NCI-H2029 (cell line): ENCODE measurements around the gene ELAVL1.

Experiments
- DNase-seq: peaks from one replicate; lab custom pipeline; 2025; lab: John Stamatoyannopoulos, UW

The ELAVL1 gene

DNA sequence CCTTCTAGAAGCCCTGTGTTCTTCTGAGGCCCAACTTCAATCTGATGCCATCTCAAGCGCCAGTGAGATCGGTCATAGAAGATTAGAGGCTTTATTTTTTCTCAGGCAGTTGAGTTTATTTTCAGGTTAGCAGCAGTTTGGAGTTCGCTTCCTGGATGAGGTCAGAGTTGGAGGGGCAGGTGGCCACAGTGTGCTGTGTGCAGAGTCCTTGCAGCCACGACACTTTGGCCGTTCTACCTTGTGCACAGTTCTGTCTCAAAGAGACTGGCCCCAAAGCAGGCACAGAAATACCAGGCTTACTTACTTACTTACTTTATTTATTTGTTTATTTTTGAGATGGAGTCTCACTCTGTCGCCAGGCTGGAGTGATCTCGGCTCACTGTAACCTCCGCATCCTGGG, 15.9 kb upstream of the ELAVL1 start:
- no peak for DNase-seq

DNA sequence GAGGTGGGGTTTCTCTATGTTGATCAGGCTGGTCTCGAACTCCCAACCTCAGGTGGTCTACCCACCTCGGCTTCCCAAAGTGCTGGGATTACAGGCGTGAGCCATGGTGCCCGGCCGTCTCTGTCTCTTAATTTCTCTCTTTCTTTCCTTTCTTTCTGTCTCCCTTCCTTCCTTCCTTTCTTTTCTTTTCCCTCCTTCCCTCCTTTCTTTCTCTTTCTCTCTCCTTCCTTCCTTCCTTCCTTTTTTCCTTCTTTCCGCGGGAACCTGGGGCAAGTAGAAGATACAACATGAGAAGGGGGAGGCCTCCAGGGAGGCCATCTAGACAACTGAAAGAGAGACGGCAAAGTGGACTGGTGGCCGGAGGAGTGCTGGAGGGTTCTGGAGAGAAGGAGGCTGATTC, 15.2 kb upstream of the ELAVL1 start:
- DNase-seq: no peak

DNA sequence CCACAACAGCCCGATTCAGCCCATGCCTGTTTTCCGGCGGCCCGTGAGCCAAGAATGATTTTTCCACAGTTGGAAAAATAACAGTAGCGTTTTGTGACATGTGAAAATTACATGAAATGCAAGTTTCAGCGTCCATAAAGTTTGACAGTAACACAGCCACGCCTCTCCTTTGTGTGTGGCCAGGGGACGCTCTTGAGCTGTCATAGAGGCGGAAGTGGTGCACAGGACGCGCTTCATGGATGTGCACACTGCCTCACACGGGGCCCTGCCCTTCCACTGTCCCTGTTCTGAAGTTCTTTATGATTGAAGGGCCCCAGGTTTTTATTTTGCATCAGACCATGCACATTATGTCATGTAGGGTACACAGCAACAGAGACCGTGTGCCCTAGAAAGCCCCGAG, 12.4 kb upstream of the ELAVL1 start:
- no peak for DNase-seq

DNA sequence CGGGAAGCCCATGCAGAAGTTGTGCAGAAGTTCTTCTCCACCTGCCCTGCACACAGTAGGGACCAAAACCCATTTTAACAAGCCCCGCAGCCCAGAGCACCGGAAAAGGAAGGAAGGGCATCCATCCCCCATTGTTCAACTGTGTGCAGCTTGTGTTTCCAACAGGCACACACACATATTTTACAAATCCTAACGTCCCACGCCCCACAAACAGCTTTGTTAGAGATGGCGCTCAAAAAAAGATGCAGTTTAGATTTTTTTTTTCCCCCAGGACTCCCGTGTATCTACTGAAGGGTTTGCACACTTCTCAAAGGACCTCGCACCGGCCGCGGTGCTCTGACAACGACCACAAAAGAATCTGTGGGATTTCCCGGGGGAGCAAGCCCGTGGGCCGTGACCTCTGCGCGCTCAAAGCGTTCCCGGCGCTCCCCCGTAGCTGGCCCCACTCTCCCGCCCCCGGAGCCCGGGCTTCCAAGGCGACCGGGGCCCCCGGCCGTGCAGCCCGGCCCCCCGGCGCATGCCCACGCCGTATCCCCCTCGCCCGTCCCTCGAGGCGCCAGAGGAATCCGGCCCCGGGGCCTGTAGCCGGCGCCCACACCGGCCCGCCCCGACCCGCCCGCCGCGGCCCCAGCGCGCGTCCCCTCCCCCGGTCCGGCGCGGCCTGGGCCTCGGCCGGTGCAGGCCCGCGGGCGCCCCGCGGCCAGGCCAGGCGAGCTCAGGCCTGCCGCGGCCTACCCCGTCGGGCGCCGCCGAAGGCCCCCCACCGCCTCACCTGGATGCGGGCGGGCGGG, 523 bp downstream of the ELAVL1 start:
- DNase-seq: no peak

DNA sequence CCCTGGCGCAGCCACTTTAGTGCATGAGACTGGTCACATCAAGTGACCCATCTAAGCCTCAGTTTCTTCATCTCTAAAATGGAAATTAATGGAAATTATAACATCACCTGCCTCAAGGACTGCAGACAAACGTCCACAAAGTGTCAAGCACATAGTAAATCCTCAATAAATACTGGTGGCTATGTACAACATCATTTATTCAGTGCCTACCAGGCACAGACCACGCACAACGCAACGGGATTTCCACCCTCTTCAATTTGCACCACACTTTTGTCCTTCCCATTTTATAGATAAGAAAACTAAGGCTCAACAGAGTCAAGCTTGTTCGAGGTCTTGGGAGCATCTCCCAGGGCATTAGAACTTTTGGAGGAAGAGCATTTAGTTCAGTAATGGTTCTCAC, 1.4 kb downstream of the ELAVL1 start:
- DNase-seq: no peak

DNA sequence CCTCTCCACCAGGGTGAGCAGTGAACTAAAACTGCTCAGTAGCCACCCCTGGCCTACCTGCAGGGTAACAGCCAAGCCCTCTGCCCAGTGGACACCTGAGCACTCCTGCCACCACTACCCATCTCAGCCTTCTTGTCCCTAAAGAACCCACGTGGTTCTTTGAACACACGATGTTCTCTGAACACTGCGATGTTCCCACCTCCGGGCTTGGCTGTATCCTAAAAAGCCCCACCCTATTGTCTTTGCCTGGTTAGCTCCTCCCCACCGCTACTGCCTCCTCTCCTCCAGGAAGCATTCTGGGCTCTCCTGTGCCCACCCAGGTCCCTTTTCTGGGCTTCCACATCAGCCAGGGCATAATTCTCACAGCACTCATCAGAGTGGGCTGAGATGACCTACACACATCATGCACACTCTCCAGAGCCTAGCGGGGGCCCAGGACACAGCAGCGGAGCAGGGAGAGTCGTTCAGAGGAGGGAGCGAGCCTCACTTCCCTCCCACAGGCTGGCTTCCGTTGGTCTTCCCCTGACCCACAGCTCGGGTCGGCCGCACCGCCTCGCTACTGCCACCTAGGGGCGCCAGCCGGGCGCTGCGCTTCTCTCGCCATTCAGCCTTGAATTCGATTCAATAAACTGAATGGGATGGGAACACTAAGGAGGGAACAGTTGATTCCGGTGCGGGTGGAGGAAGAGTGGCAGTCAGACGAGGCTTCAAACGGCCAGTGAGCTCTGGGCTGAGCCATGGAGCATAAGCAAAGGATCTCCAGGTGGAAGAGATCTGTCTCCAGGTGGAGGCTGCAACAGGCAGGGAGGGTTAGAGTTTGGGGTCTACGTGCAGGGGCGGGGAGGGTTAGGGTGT, 3.2 kb downstream of the ELAVL1 start:
- DNase-seq: peak; percentile 63

DNA sequence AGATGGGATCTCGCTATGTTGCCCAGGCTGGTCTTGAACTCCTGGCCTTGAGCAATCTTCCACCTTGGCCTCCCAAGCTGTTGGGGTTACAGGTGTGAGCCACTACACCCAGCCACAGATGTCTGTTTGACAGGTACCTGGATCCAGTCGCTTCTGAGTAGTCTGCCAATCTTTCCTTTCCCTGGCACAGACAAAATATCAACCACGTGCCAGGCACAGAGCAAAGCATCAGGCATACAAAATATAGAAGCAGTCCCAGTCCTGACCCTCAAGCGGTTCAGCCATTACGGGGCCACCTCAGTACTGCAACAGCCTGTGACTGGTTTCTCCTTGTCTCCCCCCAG, 3.8 kb downstream of the ELAVL1 start:
- no peak for DNase-seq

DNA sequence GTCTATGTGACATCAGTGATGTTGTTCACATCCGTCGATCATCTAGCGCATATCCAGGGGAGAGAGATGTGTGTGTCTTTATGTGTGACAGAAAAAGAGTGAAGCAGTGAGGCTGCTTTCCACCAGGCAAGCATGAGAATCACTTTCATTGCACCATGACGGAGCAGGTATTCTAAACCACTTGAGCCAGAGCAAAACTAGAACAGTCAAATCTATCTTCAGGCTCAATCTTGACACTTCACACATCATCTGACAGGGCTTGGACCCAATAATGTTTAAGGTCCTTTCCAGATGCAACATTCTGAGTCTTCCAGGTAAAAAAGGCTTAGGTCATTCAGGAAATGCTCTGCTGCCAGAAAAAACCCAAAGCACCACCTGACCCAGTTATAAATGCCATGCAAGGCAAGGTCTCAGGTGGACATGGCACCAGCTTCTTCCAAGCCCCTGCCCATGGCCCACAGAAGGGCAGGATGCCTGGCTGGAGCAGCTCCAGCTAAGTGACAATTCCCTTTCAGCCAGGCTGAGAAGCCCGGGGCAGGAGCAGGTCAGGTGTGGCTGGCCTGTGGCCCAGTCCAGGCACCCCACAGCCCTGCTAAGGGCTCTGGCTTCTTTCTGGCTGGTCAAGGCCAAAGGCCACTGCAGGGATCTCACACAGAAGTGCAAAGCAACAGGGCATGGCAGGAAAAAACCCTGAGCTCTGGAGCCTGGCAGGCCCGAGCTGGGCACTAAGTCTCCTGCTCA, 5.0 kb downstream of the ELAVL1 start:
- DNase-seq: no peak

DNA sequence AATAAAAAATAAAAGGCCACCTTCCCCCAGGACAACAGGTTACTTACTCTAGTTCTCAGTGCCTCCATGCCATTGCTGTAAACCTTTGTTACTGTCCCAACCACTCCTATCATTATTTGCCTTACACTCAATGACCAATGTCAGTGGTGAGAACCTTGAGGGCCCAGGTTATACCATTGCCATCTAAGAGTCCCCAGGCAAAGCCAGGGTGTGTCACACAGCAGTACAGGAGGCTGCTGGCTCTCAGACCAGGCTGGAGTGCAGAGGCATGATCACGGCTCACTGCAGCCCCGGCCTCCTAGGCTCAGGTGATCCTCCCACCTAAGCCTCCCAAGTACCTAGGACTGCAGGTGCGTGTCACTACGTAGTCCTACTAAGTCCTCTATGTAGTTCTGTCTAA, 6.1 kb downstream of the ELAVL1 start:
- DNase-seq: no peak

DNA sequence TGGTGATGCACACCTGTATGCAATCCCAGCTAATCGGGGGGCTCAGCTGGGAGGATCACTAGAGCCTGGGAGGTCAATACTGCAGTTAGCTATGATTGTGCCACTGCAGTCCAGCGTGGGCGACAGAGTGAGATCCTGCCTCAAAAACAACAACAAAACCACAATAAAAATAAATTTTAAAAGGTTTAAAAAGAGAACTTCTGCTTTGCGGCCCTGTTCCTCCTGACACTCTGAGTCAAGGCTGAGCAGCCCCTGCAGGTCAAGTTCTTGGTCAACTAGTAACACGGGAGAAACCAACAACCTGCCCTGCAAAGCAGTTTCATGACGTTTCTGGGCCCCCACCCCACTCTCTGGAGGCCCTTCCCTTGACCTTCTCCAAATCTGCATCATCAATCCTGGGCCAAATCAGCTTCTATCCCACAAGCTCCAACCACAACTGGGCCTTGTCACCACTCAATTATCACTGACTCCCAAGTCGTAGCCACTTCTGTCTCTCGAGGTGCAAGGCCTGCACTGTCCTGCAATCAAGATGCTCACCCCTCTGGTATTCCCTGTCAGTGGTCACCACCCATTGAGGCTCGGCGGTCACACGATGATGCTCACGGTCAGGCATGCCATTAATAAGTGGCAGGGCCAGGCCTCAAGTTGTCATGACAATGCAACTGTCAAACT, 7.5 kb downstream of the ELAVL1 start:
- DNase-seq: no peak

DNA sequence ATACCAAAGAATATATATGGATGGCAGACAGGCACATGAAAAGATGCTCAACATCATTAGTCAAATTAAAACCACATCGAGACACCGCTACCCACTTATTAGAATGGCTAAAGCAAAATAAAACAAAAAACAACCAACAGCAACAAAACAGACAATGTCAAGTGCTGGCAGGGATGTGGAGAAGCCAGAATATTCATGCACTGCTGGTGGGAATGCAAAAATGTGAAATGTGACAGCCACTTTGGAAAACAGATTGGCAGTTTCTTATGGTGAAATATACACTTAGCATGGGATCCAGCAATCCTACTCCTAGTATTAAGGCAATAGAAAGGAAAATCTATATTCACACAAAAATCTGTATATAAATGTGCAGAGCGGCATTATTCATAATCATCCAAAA, 8.6 kb downstream of the ELAVL1 start:
- DNase-seq: no peak

DNA sequence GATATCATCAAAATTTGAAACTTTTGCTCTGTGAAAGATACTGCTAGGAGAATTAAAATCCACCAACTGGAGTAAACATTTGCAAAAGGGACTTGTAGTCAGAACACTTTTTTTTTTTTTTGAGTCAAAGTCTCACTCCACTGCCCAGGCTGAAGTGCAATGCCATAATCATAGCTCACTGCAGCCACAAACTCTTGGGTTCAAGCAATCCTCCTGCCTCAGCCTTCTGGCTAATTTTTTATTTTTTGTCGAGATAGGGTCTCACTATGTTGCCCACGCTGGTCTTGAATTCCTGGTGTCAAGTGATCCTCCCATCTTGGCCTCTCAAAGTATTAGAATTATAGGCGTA, 9.7 kb downstream of the ELAVL1 start:
- DNase-seq: no peak

DNA sequence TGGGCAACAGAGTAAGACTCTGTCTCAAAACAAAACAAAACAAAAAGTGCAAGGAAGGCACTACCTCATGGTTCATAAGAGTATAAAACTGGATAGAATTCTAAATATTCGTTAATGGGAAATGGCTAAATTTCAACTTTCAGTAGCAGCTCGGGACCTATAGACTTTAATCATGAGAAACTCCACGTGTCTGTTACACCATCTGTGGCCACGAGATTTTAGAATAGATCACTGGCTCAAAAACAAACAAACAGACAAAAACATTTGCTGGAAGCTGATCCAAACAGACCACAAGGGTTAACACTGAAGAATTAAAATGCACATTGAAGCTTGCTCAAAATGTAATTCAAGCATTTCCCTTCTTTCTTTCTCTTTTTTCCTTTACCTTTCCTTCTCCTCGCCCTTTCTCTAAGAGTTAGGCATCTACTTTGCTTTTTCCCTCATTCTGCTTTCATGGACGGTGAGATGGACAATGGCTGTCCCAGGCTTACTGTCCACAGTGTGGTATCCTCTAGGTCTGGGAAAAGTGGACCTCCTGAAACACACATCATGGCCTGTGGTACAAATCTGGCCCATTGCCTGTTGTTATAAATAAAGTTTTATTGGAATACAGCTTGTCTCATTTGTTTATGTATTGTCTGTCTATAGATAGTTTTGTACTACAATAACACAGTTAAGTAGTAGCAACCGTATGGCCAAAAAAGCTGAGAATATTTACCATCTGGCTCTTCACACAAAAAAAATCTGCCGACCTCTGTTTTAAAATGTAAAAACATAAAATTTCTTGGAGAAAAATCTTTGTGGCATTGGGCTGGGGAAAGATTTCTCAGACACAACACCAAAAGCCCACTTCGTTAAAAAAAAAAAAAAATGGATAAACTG, 10.3 kb downstream of the ELAVL1 start:
- DNase-seq: no peak

DNA sequence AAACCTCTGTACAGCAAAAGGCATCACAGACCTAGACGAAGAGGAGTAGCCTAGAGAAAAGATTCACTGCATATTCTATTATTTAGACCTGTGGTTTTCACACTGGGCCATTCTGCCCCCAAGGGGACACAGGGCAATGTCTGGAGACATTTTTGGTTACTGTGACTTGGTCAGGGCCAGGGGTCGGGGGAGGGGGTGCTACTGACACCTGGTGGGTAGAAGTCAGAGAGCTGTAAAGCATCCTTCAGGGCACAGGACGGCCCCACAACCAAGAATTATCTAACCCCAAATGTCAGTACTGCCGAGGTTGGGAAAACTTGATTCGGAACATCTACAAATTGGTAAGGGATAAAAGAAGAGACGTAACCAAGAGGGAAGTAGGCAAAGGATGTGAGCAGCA, 11.3 kb downstream of the ELAVL1 start:
- DNase-seq: no peak

DNA sequence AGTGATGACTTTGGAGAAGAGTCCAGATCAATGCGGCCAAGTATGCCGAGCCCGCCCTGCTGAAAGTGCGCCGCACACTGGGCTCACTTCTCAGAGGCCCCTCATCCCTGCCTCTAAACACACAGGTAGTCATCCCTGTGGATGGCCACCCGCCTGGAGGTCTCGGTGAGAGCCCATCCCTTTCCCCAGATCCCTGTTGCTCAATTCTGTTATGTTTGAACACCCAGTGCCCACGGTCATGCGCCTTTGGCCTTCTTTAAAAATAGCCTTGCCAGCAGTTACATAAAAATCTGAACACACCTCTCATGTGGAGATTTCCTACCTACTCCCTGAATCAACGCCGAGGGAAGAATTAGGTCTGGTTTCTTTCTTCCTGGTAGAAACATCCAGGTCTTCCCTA, 11.9 kb downstream of the ELAVL1 start:
- DNase-seq: no peak

DNA sequence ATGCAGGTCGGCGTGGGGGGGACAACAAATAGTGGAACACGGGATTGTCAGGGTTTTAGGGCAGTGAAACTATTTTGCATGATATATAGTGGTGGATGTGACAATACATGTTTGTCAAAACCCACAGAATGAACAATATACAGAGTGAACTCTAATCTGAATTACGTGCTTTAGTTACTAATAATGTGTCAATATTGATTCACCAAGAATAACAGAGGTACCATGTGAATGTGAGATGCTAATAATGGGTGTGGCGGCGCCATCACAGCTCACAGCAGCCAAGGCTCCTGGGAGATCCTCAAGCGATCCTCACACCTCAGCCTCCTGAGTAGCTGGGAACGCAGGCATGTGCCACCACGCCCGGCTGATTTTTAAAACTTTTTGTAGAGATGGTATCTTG, 12.9 kb downstream of the ELAVL1 start:
- no peak for DNase-seq

DNA sequence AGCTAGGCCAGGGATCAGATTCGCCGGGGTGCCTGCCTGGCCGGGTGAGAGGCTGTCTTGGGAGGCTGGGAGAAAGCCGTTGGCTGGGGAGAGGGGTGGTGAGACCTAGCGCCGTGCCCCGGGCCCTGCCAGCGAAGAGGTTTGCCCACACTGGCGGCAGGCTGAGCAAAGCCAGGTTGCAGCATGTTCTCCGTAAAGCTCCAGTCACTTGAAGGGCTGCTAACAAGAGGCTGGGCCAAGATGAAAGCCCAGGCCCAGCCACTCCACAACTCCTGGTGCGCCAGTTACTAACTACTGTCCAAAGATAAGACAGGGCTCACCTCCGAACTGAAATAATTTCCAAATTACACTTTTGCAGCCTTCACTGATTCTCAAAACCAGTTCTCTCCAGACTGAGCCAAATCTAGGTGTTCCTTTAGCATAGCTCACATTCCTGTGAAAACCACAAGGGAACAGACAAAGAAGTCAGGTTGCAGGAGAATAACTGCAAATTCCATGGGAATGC, 16.3 kb downstream of the ELAVL1 start:
- DNase-seq: no peak

DNA sequence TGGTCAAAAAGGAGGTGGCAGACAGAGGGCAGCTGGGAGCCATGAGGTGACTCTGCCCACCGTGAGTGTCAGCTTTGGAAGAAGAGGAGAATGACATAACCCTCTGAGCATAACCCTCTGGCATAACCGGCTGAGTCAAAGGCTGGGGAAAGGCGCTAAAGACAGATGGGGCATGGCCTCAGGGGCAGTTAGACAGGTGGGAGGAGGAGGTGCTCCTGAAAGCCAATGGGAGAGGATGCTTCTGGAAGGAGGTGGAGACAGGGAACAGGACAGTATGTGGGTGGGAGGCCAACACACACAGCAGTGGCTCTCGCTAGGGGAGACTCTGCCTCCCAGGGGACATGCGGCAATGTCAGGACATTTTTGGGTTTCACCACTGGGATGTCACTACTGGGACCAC, 17.1 kb downstream of the ELAVL1 start:
- DNase-seq: no peak

DNA sequence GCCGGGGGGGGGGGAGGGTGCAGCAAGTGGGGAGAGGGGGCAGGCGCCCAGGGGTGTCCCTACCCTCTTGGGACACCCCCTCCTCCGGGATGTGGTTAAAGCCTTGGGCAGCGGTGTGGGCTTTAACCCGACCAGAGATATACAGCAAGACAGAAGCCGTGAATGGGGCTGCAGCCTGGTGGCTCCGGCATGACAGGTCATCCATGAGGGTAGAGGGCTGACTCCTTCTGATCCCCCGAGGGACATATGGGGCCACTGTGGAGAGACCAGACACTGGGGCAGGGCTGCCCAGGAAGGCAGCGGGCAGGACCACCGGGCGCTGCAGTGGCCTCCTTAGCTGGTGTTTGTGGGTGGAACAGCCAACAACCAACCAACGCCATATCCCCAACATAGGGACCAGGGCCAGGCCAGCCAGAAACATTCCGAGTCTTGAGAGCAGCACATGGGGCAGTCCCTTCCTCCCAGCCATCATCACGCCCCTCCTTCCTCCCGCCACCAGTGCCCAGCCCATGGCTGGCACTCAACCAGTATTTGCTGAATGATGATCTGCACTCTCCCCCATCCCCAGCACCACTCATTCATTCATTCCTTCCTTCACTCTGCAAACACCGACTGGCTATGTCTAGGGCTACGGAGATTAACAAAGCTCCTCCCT, 18.2 kb downstream of the ELAVL1 start:
- no peak for DNase-seq

DNA sequence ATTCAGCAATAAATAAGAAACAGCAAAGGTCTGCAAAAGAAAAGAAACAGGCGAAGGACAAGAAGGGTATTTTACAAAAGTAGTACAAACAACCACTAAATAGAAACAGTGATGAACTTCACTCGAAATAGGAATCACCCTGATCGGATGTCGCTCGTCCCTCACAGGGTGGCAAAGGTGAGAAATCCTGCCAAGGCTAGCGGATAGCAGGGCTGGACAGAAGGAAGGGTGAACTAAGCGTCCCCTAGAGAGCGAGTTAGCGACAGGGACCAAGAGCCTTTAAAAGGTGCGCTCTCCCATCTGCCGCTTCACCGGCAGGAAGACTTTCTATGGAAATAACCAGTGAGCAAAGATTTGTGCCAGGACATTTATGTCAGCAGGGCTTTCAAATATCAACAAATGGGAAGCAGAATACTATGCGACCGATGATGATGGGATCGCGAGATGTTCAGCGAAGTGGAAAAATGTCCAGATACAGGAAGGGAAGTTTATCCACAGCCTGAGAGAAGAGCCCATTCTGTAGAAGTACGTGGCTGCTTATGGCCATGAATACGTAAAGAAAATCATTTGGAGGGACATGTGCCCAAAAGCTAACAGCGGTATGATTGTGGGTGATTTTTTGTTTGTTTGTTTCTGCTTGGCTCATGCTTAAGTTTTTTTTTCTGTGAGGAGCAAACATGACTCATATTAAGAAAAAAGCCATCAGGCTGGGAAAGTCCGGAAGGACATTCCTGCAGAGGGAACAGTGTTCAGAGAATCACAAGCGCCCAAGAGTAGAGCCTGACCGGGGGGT, 18.9 kb downstream of the ELAVL1 start:
- DNase-seq: no peak
